Measurements from ENCODE around the gene SNPH. TPM values are rescaled to one million over a fixed set of nuclear protein-coding genes. Genes with fewer than 3 reads are reported as not detected.
A peak's percentile ranks its signal among the peaks of the same experiment; 100 is the strongest.

Gene SNPH
- total and polyA plus RNA-seq, 2 experiments from 2014 or later, result 5.7 to 11.2 TPM

DNA sequence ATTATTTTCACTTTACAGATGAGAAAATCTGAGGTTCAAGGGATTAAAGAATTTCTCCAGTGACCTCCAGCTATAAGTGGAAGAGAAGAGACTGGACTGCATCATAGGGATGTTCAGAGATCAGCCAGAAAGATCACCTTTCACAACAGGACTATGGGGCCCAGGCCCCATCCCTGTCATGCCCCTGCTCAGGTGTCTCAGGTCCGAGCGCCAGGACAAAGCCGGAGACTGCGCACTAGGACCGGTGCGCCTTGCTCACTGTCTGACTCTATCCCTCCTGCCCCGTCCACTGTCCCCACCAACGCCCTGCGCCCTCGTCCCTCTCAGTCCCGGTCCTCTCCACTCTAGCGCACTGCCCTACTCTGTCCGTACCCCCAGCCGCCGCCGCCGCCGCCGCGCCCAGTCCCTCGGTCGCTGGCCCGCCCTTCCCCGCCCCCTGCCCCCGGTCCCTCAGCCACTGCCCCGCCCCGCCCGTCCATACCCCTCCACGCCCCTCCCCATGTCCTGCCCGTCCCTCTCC is 40.8 kb upstream of the SNPH start:
- no peaks in the 10 kb centered on the region for H3K36me3 ChIP-seq (ENCODE audit: low read depth)
- in situ Hi-C loops (cut with MboI), result no loop called here
- peak overlapping the region; percentile 74 for H2AFZ ChIP-seq
- WGBS, 2 experiments (ENCODE audit: low coverage in 1 of 2, low lambda C conversion rate in 2 of 2, missing lambda C conversion rate in 2 of 2), result 3% methylated on average over 10 to 30 of the region's 30 CpGs
- H3K9me3 ChIP-seq (ENCODE audit: low read depth), result no peaks in the 10 kb centered on the region
- no peaks in the 10 kb centered on the region for H3F3A ChIP-seq (ENCODE audit: insufficient read depth)
- H3K27ac ChIP-seq, result no peak overlapping the region
- H3K9ac ChIP-seq, result no peak overlapping the region
- peak overlapping the region; percentile 58 for H3K4me3 ChIP-seq
- DNase-seq, result no peak
- no peaks in the 10 kb centered on the region for H4K20me1 ChIP-seq (ENCODE audit: insufficient read depth)
- no peaks in the 10 kb centered on the region for H3K9me2 ChIP-seq (ENCODE audit: insufficient read depth)
- H3K4me2 ChIP-seq (ENCODE audit: unreplicated experiment), result peak overlapping the region; percentile 6
- no peaks in the 10 kb centered on the region for H3K4me1 ChIP-seq (ENCODE audit: insufficient read depth)
- TF ChIP-seq EZH2 (IDR thresholded peaks at IDR 0.05; ENCODE audit: insufficient read depth, poor library complexity, severe bottlenecking) (no peak), EZH2phosphoT487 (IDR thresholded peaks at IDR 0.05; ENCODE audit: insufficient read depth, low read depth) (no peak)
- H3K79me2 ChIP-seq (ENCODE audit: insufficient read depth), result no peaks in the 10 kb centered on the region
- H3K27me3 ChIP-seq (replicated peaks; ENCODE audit: insufficient read depth), result no peaks in the 10 kb centered on the region

GRCh38 chr20:1225783-1226654 is 40.1 kb upstream of the SNPH start, which contains the start of gene RAD21L1:
TSS of gene RAD21L1 (plus strand) at chr20:1226044. CDS start at chr20:1228454, 2,410 bp downstream.
- Histone ChIP-seq H3K9me3 (ENCODE audit: low read depth) (no peaks in the 10 kb centered on the region), H3K79me2 (ENCODE audit: insufficient read depth) (no peaks in the 10 kb centered on the region), H3K36me3 (ENCODE audit: low read depth) (no peaks in the 10 kb centered on the region), H4K20me1 (ENCODE audit: insufficient read depth) (no peaks in the 10 kb centered on the region), H3K9me2 (ENCODE audit: insufficient read depth) (no peaks in the 10 kb centered on the region), H3F3A (ENCODE audit: insufficient read depth) (no peaks in the 10 kb centered on the region), H3K4me1 (ENCODE audit: insufficient read depth) (no peaks in the 10 kb centered on the region), H3K27ac (no peak within 1 kb of the TSS), H3K9ac (peak within 1 kb of the TSS; percentile 78), H3K4me2 (ENCODE audit: unreplicated experiment) (peak within 1 kb of the TSS; percentile 96), H3K27me3 (replicated peaks; ENCODE audit: insufficient read depth) (no peaks in the 10 kb centered on the region), H3K4me3 (peak within 1 kb of the TSS; percentile 83), H2AFZ (peak within 1 kb of the TSS; percentile 94)
- in situ Hi-C loops (cut with MboI), result no loop called here
- peak; percentile 88 for DNase-seq
- WGBS, 2 experiments (ENCODE audit: low coverage in 1 of 2, low lambda C conversion rate in 2 of 2, missing lambda C conversion rate in 2 of 2), result 0 to 2% methylated on average over 35 to 82 of the region's 88 CpGs
- TF ChIP-seq EZH2 (IDR thresholded peaks at IDR 0.05; ENCODE audit: insufficient read depth, poor library complexity, severe bottlenecking), result no peak

DNA sequence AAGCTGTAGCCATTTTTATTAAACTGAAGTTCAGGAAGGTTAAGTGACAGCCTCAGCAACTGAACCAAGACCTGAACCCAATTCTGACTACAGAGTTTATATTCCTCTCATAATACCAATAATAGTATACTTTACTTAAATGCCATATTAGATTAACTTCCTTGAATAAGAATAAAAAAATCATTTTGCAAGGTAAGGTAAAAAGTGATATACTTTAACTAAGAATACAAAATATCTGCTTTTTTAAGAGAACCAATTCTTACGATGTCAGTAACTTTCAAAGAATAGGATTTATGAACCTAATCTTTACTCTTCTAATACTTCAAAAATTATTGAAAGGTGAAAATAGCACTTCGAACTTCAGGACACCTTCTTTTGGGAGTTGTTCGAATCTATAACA is 36.6 kb upstream of the SNPH start:
- no peak for DNase-seq
- Histone ChIP-seq H3K79me2 (ENCODE audit: insufficient read depth) (no peaks in the 10 kb centered on the region), H2AFZ (no peak overlapping the region), H3K4me3 (no peak overlapping the region), H3K36me3 (ENCODE audit: low read depth) (no peaks in the 10 kb centered on the region), H3K9me3 (ENCODE audit: low read depth) (no peaks in the 10 kb centered on the region), H4K20me1 (ENCODE audit: insufficient read depth) (no peaks in the 10 kb centered on the region), H3K4me2 (ENCODE audit: unreplicated experiment) (no peak overlapping the region), H3K9ac (no peak overlapping the region), H3K27ac (no peak overlapping the region), H3K27me3 (replicated peaks; ENCODE audit: insufficient read depth) (no peaks in the 10 kb centered on the region), H3F3A (ENCODE audit: insufficient read depth) (no peaks in the 10 kb centered on the region), H3K4me1 (ENCODE audit: insufficient read depth) (no peaks in the 10 kb centered on the region), H3K9me2 (ENCODE audit: insufficient read depth) (no peaks in the 10 kb centered on the region)
- whole genome bisulfite sequencing, 2 experiments (ENCODE audit: low coverage in 1 of 2, low lambda C conversion rate in 2 of 2, missing lambda C conversion rate in 2 of 2), result 80 to 82% methylated on average over 3 of the region's 3 CpGs
- in situ Hi-C loops (cut with MboI), result no loop called here
- TF ChIP-seq EZH2phosphoT487 (IDR thresholded peaks at IDR 0.05; ENCODE audit: insufficient read depth, low read depth), result no peak
- no peak for TF ChIP-seq EZH2 (IDR thresholded peaks at IDR 0.05; ENCODE audit: insufficient read depth, poor library complexity, severe bottlenecking)

DNA sequence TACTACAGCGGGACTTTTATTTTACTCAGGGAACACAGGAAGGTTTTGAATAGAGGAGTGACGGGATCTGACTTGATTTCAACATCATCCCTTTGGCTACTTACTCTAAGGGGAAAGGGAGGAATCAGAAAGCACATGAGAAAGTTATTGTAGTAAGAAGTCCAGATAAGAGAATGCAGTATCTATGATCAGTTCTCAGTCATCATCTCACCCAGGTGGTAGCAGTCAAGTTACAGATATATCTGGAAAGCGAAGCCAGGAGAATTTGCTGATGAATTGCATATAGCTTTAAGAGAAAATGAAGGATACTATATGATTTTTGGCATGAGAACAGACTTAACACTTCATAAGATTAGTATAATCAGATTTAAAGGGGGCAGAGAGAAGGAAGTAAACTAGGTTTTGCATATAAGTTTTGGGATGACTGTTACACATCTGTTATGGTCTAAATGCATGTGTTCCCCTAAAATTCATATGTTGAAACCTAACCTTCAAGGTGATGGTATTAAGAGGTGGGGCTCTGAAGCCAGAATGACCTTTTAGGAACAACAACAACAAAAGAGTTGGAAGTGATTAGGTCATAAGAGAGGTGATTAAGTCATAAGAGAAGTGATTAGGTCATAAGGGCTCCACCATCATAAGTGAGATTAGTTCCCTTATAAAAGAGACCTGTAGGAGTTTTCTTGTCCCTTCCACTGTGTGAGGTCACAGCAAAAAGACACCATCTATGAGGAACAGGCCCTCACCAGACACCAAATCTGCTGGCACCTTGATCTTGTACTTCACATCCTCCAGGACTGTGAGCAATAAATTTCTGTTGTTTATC is 33.6 kb upstream of the SNPH start:
- Histone ChIP-seq H2AFZ (no peak overlapping the region), H3K4me1 (ENCODE audit: insufficient read depth) (no peaks in the 10 kb centered on the region), H3K36me3 (ENCODE audit: low read depth) (no peaks in the 10 kb centered on the region), H3K9me2 (ENCODE audit: insufficient read depth) (no peaks in the 10 kb centered on the region), H3K27ac (no peak overlapping the region), H3K4me3 (no peak overlapping the region), H4K20me1 (ENCODE audit: insufficient read depth) (no peaks in the 10 kb centered on the region), H3F3A (ENCODE audit: insufficient read depth) (no peaks in the 10 kb centered on the region), H3K27me3 (replicated peaks; ENCODE audit: insufficient read depth) (no peaks in the 10 kb centered on the region), H3K9ac (no peak overlapping the region), H3K4me2 (ENCODE audit: unreplicated experiment) (no peak overlapping the region), H3K9me3 (ENCODE audit: low read depth) (no peaks in the 10 kb centered on the region), H3K79me2 (ENCODE audit: insufficient read depth) (no peaks in the 10 kb centered on the region)
- TF ChIP-seq EZH2 (IDR thresholded peaks at IDR 0.05; ENCODE audit: insufficient read depth, poor library complexity, severe bottlenecking) (no peak), EZH2phosphoT487 (IDR thresholded peaks at IDR 0.05; ENCODE audit: insufficient read depth, low read depth) (no peak)
- in situ Hi-C loops (cut with MboI), result no loop called here
- WGBS, 2 experiments (ENCODE audit: low coverage in 1 of 2, low lambda C conversion rate in 2 of 2, missing lambda C conversion rate in 2 of 2), result 94 to 96% methylated on average over 3 of the region's 3 CpGs
- no peak for DNase-seq

All from GM23248 (cell line).